HG03060 (cell line): ENCODE results near the gene KRIT1.
"Not testable (repeated sequence)": the region's sequence is repeated elsewhere in the genome, so short reads cannot be mapped to it uniquely, and the experiment has no call there.

Experiments used
- ATAC-seq: cut with Tn5 transposase; IDR thresholded peaks from one replicate; pipeline ENCODE4 v1.9.1; 2021; ENCODE audit warnings: low read depth, moderate number of reproducible peaks; ENCODE audit not compliant: unreplicated experiment

The KRIT1 gene

GRCh38 chr7:92245487-92246359 lies at the start of gene KRIT1, which contains the start of gene ANKIB1:
KRIT1 (minus strand) TSS chr7:92245914; CDS start chr7:92242135, 3,779 bp downstream.
ANKIB1 (plus strand) TSS chr7:92245974; CDS start chr7:92294979, 49,005 bp downstream.
- peak; percentile 58 for ATAC-seq

DNA sequence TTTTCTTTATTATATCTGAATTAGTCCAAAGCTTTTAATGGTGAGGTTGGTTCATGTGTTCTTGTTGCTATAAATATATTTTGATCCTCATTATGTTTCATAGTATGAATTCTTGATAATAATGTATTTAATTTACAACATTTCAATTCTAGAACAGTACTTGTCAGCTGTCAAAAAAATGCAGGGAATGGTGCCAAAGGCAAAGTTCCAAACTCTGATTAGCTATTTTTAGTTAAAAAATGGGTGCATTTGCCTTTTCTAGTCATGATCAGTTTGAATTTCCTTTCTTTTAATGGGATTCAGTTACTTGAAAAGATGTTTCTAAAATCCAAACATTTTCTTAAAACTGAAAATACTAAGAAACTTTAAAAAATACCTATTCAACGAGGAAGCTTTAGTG lies 49.7 kb upstream of the KRIT1 start:
- ATAC-seq: no peak

- ATAC-seq: no peak
These were observed 48.3 kb upstream of the KRIT1 start for GRCh38 chr7:92293896-92294590.

DNA sequence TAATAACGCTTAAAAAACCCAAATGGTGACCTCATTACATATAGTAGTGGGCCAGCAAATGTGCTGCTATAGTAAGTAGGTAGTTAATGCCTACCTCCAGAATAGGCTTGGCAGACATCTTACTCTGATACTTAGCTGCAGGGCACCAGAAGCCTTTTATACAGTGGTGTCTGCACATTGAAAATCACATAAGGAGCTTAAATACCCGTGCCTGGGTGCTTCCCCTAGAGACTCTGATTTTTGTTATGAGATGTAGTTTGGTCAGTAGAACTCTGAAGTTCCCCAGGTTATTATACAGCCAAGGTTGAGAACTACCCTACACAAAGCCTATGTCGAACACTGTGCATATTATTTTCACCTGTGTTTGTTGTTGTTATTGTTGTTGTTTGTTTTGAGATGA lies 47.3 kb upstream of the KRIT1 start:
- ATAC-seq: no peak

- ATAC-seq: no peak
These were observed 43.6 kb upstream of the KRIT1 start for GRCh38 chr7:92289321-92289720.

GRCh38 chr7:92282930-92283329 lies 37.2 kb upstream of the KRIT1 start:
- no peak for ATAC-seq

GRCh38 chr7:92282221-92282814 lies 36.6 kb upstream of the KRIT1 start:
- ATAC-seq: no peak

DNA sequence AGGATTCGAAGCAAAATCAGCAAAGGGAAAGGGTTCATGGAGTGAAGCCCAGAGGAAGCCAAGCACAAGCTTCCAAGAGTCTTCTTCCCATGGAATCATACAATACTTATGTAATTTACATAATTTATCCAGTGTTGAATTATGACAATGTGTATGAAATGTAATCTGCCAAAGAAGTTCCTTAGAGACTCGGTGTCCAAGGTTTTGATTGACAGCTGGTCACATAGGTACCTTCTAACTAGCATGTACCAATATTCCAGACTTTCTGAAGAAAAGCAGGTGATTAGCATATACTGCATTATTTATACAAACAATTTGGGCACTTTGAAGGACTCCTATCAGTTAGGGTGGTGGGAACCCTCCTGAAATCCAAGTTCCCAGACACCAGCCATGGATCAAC lies 35.3 kb upstream of the KRIT1 start:
- ATAC-seq: no peak

DNA sequence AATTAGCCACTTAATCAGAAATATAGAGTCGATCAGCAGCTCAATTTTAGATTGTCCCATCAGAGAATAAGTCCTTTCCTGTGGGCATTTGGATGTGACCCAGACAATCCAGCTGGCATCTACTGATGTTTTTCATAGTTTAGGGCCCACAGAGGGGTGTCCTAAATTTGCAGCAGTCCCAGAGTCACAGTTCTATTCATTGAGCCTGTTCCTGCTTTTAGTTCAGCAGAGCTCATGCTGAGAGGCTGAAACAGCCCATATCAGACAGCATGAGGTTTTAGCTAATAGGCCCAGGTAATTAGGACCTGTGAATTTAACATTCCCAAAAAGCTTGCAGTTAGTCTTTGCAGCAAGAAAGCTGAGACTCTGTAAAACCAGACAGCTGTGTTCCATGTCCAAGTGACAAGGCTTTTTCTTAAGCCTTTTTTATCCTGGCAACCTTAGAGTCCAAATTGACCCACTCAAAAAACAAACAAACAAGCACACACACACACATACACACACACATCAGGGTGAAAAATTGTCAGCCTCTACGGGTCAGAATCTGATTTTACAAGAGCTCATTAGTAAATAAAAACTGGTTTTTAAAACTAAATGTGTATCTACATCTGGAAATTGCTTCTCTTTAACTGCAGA lies 33.8 kb upstream of the KRIT1 start:
- no peak for ATAC-seq

- peak; percentile 76 for ATAC-seq
These were observed 30.7 kb upstream of the KRIT1 start for GRCh38 chr7:92276460-92276864.

- ATAC-seq: no peak
These were observed 29.6 kb upstream of the KRIT1 start for GRCh38 chr7:92275327-92275726.

DNA sequence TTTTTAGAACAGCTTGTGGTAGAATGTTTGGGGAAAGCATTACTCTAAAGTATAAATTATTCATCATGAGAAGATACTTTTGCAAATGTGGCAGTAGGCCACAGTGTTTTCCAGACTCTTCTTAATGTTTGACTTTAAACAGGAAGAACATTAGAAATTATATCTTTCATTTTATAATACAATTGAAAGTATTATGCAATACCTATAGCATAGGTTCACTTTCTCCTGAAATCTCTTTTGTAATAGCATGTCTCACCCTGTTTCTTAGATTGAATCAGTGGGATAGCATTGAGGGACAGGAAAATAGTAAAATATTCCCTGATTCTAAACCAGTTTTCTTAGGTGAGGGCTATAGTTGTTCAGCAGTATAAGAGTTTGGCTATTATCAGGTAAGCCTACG lies 23.2 kb upstream of the KRIT1 start:
- ATAC-seq: no peak

- ATAC-seq: no peak
These were observed 20.9 kb upstream of the KRIT1 start for GRCh38 chr7:92266415-92267241.

- no peak for ATAC-seq
These were observed 14.6 kb upstream of the KRIT1 start for GRCh38 chr7:92260248-92260781.

DNA sequence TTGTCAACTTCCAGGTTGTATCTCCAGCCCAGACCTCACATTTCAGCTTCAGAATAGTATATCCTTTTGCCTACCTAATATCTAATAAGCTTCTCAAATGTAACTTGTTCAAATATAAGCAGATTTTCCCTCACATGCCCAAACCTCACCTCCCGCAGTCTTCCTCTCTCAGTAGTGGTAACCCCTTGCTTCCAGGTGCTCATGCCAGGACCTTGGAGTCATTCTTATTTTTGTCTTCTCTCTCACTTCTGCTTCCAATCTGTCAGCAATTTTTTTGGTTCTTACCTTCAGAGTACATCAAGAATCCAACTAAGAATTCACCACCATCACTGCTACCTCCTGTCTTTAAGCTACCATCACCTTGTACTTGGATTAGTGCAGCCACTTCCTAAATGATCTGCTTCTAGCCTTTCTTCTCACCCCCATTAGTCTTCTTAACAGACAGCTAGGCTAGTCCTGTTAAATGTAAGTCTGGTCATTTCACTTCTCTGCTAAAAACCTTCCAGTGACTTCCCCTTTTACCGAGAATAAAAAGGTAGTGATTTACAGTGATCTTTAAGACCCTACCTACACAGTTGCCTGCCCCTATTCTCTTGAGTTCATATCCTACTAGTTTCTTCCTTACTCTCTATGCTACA lies 14.0 kb upstream of the KRIT1 start:
- no peak for ATAC-seq

DNA sequence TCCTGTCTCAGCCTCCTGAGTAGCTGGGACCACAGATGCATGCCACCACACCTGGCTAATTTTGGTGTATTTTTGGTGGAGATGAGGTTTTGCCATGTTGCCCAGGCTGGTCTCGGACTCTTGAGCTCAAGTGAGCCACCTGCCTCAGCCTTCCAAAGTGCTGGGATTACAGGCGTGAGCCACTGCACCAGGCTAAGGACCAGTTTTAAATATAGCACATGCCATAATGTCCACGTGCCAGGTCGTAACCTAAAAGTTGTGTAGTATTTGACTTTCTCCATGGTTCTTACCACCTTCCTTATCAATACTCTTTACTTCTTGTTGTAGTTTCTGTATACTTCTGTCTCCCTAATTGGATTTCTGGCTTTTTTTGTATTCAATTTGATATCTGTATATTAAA lies 13.3 kb upstream of the KRIT1 start:
- ATAC-seq: no peak

DNA sequence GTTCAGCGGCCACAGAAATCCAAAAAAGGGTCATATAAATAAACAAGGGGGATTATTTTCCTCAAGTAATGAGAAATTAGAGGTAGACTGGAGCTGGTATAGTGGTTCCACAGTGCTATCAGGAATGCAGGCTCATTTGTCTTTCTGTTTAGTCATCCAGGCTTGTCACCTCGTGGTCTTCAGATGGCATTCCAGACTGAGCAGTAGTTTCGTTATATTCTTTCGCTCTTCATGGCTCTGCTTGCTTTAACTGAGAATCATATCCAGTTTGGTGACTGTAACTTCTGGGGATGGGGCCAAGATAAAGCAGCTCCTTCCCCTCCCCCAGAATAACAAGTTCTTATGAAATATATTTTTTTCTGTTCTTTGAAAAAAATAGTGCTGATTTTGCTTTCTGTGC lies 9.6 kb upstream of the KRIT1 start:
- ATAC-seq: no peak

DNA sequence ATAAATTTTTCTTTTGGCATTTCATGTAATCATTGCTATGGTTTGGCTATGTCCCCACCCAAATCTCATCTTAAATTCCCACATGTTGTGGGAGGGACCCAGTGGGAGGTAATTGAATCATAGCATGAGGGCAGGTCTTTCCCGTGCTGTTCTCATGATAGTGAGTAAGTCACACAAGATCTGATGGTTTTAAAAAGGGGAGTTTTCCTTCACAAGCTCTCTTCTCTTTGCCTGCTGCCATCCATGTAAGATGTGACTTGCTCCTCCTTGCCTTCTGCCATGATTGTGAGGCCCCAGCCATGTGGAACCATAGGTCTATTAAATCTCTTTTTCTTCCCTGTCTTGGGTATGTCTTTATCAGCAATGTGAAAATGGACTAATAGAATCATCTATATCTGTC lies 9.1 kb upstream of the KRIT1 start:
- ATAC-seq: not testable (repeated sequence)

DNA sequence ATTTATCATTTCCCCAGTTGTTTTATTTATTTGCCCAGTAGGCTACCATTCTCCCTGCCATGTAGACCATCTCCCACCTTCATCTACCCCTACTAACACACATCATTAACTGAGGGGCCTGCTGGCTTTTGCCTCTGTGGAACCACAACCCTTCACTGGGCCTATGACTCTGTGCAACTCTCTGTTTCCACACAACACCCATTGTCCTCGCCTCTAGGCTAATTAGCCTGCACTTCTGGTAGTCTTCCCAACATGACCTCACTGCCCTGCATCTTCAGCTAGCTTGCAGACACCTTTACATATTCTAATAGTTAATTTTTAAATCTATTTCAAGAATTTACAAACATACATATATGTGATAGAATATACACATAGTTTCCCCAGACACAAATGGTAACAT lies 7.5 kb upstream of the KRIT1 start:
- no peak for ATAC-seq
